ENCODE measurements around the gene KIF21A.
"Not testable (repeated sequence)": the region's sequence is repeated elsewhere in the genome, so short reads cannot be mapped to it uniquely, and the experiment has no call there.

Gene KIF21A

DNA sequence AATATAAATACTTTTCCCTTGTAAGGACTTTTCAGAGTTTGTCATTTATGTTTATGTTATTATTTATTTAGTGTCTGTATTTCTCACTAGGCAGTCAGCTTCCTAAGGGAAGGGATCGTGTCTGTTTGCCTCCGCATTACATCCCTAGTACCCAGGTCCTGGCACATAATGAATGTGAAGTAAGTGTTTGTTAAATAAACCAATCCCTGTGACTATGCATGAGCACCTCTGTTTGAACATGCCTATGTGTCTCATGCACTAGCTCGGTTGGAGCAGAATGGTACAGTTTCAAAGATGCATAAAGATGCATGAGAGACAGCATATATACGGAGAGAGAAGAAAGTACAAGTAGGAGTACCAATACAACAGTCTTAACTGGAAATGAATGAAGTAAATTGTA is 99.3 kb downstream of the KIF21A start:
- DNase-seq = no peak

DNA sequence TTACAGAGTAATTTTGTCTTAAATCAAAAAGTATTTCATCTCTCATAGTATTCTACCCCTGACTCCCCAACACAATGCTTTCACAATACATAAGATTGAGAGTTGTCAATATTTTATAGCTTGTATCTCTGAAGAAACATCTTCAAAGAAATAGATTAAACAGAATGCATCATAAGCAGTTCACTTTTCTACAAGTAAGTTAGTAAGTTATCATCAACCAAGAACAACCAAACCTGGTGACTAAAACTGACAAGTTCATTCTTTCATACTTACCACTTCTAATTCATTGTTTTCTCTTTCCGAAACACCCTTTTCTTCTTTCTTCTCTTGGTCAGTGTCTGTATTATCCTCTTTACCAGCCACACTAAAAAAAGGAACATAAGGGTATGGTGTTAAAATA is 101.2 kb downstream of the KIF21A start:
- no peak for DNase-seq

DNA sequence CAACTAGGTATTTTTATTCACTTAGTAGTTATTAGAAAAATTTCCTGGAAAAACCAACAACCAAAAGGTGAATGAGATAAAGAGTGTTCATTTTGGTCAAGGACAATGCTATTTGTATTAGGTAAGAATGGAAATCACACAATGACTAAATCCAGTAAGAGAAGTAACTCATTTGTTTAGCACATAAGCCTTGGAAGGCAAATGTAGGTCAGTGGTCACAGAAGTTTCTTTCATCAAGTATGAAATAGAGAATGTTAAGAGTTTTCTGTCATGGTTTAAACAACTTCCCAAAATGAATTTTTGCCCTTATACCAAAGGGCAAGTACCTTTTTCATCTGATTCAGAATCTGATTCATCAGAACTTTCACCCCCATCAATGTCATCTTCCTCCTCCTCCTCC is 101.7 kb downstream of the KIF21A start:
- DNase-seq = no peak

DNA sequence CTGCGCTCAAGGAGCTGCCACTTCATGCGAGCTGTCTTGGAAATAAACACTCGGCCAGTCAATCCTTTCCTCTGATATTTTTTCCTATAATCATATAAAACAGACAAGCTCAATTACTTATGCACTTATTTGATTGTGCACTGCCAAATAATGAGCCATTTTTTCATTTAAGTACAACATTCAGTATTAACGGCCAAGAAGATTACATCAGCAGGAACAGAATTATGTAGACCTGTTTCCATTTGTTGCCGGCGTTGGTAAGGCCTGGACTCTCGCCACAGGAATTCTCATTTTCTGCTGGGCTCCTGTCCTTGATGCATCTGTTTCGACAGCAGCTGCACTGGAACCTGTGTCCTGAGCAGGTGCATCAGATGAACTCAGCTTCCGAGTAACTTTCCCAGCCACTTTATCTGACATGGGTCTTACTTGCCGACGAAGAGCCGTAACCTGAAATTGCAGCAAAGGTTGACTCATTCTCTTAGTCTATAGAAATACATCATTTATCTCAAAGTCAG is 110.2 kb downstream of the KIF21A start:
- no peak for DNase-seq

DNA sequence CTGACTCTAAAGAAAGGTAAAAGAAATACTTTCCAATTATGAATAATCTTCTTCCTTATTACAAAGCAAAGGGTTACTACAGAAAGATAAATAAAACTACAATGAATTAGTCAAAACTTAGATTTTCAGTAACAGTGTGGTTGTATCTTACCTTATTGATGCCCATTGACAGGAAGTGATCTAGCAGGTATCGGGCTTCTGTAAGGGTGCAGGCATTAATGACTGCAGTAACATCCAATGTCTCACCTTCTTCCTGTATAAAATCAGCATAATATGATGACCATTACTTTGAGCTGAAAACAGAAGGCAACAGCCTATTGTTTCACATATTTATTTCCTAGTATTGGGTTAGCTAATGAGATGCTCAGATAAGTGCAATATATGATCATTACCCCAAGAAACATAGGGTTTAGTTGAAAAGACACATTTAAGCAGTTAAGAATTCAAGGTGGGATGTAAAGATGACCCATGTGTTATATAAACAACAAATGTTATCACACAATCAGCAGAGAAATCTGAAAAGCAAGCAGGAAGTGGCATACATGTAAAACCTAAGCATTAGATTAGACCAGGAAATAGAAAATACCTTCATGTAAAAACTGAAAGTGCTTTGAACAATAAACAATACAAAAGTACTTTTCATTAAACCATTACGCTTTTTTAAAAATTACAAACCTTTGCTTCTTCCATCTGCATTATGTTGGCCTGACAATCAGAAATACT is 111.2 kb downstream of the KIF21A start:
- DNase-seq = no peak

DNA sequence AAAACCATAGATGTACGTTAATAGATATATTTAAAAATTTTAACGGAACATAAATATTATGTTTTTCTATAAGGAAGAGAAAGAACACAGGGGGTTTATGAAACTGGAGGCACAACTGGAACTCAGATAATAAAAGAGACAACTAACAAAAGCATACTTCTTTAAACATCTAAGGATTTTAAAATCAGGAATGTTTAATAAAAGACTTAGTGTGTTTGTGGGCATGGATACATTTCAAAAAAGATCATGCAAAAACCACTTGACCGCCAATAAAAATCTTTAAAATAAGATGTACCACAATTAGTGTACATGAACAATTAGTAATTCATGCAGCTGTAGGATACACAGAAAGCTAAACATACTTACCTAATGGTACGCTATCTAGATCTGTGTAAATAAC is 113.0 kb downstream of the KIF21A start:
- DNase-seq = no peak

DNA sequence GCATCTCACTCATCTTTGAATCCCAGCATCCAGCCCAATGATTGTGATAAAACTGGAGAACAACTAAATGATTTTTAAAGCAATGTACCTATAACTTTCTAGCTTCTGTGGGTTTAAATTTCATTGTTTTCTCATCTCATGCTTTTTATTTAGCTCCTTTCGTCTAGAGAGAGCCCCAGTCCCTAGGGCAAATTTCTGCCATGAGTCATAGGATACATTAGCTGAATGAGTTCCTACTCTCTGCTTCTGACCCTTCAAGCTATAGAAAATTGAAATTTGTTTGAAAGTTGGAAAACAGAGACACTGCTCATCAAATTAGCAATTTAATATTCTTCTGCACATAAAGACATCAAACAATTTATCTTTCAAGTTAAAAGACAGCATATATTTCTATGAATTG is 113.9 kb downstream of the KIF21A start:
- no peak for DNase-seq

DNA sequence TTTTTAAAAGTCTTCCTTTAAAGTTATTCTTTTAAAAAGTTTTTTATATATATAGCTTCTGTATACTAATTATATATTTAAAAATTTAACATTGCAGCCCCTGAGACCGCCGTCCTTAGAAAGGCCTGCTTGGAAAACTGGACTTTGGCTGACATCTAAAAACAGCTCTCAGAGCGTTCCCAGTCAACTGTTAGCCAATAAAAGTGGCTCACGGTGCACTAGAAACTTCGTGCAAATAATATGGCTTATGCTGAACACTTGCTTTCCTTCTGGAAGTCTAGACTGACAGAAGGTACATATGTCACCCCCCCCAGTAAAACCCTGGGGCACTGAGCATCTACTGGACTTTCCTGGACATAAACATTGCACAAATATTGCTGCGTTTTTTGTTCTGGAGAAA is 115.0 kb downstream of the KIF21A start:
- DNase-seq = no peak

DNA sequence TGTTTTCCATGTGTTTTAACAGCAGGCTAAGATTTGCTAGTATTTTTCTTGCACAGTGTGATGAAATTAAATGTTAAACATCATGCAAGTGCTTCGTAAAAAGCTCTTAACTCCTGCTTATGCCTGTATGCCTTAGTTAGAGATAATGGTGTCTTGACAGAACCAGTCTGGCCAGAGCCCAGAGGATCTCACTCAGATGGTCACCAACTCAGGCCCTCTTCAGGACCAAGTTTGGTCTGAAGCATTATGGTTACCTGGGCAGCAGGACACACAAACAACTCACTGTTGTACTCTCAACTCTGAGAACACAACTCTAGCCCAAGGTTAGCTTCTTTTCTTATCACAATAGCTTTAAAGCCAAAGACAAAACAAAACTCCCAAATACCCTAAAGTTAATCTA is 115.4 kb downstream of the KIF21A start:
- DNase-seq = no peak

DNA sequence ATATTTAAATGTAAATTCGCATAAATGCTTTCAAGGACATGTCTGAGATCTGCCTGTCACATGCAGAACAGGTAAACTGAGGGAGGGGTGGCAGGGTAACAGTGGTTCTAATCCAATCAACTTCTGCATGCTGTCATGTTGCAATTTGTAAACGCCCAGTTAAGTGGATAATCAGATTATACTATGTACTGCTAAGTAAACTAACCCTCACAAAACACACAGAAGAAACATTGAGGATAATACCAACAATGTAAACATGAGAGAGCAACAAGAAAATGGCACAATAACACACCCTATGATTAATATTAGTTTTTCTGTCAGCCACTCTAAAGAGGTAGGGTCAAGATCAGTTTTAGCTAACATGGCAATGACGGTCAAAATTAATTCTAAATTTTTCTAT is 123.7 kb downstream of the KIF21A start:
- no peak for DNase-seq

DNA sequence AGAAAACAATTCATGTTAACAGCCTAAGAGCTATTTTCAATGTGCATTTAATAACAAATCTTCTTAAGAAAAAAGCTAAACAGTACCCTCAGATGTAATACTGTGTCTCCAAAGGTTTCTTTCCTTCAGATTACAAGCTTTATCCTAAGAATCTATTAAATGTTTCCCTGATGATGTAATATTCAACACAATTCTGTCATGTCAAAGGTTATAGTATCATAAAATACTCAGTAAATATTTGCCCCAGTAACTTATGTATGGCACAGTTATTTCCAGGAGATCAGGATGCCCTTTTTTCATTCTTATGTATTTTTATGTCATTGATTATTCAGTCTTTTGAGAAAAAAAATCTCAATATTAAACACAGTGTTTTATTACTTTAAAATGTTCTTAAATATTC is 128.4 kb downstream of the KIF21A start:
- no peak for DNase-seq

DNA sequence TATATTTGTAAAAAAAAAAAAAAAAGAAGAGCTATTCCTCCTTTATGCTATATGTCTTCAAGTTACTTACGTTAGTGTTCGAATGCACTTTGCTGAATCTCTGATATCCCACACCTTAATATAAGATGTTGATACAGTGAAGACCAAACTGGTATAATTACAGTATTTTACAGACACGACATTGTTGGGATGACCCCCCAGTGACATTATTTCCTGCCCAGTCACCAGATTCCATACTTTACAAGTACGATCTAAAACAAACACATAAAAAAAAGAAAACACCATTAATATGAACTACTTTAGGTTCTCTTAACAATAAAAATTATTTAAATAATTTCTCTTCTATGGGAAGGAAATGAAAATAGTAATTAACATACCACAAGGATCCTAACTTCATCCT is 133.4 kb downstream of the KIF21A start:
- no peak for DNase-seq

DNA sequence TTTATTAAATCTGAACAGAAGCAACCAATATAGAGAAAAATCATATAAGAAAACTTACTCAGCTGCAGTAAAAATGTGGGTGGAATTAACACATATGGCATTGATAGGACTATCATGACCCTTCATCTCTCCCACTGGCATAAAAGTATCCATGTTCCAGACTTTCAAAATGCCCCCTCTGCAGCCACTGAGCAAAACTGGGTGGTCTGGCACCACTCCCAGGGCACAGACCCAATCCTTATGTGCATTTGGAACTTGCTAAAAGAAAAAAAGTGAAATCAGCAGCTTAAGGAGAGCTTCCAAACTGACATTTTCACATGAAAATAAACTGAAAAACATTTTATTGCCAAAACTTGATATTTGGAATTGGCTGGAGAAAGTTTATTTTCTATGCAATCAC is 141.5 kb downstream of the KIF21A start:
- no peak for DNase-seq

DNA sequence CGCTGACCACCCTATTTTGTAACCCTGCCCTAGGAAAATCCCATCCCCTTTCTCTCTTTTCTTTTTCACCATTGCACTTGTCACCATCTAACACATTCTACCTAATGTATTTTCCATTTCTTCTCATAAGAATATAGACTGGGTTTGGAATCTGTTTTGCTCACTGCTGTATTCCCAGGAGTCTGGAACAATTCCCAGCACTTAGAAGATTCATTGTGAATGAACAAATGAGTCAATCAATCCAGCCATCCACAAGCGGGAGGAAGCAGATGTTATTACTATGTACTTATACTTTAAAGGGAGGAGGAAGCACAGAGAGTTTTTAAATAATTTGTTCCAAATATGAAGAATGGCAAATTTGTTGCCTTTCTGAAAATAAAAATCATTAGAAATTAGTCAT is 142.1 kb downstream of the KIF21A start:
- no peak for DNase-seq

DNA sequence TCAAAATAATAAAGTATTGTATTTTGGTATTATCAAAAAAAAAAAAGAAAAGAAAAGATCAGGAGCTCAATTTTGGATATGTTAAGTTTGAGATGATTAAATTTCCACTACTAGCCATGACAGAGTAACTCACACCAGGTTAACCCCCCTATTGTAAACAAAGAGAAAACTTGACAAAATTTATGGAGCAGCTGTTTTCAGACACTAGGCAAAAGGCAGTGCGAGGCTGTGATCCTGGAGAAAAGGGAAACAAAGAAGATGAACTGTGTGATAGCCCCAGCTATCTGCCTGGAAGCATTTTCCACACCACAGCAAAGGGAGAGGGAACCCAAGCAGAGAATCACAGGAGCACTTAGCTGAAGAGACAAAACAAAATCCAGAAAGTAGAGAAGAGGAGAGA is 145.0 kb downstream of the KIF21A start:
- DNase-seq = no peak

DNA sequence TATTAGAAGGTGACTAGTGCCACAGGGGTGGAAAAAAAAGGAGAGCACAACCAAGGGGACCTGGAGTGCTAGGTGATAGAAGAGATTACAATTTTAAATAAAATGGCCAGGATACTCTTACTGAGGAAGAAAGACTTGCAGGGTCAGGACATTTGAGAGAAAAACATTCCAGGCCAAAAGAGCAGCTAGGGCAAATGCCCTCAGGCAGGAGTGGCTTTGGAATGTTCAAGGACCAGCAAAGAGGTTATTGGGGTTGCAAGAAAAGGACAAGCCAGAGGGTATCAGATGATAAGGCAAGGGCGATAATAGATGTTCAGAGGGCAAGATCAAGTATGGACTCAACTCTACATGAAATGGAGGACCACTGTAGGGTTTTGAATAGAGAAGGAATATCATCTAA is 146.4 kb downstream of the KIF21A start:
- DNase-seq = no peak

DNA sequence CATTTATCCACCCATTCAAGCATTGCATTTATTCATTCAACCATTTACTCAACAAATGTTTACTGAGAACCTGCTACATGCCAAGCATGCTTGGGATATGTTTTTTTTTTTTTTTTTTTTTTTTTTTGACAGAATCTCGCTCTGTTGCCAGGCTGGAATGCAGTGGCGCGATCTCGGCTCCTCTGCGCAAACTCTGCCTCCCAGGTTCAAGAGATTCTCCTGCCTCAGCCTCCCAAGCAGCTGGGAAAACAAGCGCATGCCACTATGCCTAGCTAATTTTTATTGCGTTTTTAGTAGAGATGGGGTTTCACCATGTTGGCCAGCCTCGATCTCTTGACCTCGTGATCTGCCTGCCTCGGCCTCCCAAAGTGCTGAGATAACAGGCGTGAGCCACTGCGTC is 147.3 kb downstream of the KIF21A start:
- not testable (repeated sequence) for DNase-seq

DNA sequence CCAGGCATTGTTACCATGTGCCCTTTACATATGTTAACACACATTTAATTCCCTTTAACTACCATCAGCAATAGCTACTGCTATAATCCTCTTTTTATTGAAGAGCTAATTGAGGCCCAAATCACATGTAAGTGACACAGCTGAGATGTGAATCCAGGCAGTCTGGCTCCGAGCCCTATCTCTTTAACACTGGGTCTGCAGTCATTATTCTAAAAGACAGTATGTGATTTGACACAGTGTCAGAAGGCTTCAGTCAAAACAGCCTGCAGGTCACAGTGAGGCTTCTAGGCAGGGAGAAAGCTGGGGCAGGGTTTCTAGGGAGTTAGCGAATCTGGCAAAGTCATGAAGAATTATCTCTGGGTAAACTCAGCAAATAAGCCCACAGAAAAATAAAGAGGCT is 148.2 kb downstream of the KIF21A start:
- no peak for DNase-seq

DNA sequence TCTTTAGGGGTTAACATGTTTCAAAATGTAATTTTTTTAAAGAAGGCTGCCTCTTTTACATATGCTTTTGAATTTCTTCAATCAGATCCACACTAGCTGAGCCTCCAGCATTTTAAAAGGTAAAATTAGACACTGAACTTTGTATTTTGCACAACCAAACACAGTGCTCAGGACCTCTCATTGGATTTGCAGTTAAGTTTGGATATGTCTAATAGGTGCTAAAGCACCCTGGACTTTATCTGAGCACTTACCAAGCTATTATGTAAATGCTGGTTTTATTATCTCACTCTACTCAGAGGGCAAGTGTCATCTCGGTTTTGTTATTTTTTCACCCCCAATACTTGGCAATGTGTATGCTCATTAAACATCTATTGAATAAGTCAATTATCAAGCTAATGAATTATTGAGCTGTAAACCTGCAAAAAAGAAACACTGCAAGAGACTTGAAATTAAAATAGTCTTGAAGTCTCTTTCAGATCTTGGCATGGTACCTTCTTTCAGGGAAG is 150.7 kb downstream of the KIF21A start:
- no peak for DNase-seq

DNA sequence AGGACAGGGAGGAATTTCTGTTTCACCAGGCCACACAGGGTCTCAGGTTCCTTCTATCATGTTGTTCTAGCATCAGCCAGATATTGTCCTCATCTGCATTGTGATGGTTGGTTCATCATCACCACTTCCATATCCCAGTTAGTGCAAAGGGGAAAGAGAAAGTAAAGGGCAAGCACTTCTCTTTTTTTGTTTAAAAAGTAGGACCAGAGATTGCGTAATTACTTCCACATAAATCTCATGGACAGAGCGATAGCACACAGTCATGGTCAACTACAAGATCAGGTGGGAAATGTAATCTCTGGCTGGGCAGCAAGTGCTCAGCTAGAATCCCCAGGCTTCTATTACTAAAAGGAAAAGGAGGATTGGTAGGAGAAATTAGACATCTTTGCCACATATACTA is 155.1 kb downstream of the KIF21A start:
- no peak for DNase-seq

DNA sequence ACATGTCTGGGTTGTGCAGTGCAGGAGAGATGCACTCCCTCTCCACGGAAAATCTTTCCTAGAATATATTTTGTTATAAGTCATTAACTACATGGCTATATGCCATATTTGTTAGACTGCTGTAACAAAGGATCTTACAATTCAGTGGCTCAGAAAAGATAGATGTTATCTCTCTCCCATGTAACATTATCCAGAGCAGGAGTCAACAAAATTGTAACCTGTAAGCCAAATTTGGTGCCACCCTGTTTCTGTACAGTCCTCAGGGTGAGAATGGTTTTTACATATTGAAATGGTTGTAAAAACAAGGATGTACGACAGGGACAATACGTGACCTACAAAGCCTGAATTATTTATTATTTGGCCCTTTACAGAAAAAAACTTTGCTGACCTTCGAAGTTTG is 155.5 kb downstream of the KIF21A start:
- no peak for DNase-seq

DNA sequence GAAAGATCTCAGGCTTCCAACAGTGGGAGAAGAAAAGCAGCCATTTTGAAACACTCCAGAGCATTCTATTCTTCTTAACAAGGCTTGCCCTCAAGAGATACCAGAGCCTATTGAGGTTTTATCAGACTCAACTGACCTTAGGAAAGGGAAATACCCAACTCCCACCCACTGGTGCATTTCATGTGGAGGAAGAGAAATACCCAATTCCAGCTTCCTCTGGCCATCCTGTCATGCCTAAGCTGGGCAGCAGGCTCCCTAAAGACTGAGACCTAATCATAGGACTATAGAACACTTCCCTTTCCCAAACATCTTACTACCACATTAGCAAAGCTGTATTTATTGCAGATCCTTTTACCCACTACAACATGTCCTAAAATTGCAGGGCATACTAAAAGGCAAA is 164.5 kb downstream of the KIF21A start:
- DNase-seq = no peak

DNA sequence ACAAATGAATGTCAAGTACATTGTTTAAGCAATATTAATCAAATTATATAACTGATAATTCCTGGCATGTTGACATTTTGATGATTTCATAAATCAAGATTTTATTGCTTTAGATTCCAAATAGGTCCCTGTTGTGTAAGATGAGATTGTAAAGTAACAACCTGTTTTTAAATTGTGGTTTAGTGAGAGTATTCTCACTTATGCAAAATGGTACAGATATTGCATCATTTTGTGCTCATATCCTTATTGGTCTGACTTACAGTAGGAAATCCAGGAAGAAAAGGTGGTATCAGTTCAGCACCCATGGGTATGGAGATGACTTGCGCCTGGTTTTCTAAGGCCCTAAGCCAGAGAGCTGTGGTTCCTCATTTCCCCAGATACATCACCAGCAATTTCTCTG is 165.5 kb downstream of the KIF21A start:
- DNase-seq = no peak

DNA sequence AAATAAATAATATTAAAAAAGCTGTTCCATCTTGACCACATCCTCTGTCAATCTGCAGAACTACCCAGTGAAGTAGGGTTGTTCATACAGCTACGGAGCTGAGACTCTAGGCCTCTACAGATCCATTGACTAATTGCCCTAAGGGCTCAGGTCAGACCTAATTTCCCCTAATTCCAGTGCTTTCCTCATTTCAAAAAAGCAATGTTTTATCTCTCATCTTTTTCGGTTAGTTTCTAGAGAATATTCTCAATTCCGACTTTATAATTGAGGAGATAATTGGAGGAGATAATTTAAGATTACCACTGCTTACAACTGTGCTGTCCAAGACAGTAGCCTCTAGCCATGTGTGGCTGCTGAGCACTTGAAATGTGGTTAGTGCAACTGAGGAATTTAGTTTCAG is 167.1 kb downstream of the KIF21A start:
- DNase-seq = no peak
